CD1c-positive myeloid dendritic cell (primary cell): Measurements from ENCODE around the gene PRKX.
"Not testable (repeated sequence)": the region's sequence is repeated elsewhere in the genome, so short reads cannot be mapped to it uniquely, and the experiment has no call there.

ENCODE experiments used
- DNase-seq: peaks from one replicate; pipeline ENCODE4 v3.0.0-alpha.2; 2016; ENCODE audit errors: extremely low spot score

Gene PRKX

DNA sequence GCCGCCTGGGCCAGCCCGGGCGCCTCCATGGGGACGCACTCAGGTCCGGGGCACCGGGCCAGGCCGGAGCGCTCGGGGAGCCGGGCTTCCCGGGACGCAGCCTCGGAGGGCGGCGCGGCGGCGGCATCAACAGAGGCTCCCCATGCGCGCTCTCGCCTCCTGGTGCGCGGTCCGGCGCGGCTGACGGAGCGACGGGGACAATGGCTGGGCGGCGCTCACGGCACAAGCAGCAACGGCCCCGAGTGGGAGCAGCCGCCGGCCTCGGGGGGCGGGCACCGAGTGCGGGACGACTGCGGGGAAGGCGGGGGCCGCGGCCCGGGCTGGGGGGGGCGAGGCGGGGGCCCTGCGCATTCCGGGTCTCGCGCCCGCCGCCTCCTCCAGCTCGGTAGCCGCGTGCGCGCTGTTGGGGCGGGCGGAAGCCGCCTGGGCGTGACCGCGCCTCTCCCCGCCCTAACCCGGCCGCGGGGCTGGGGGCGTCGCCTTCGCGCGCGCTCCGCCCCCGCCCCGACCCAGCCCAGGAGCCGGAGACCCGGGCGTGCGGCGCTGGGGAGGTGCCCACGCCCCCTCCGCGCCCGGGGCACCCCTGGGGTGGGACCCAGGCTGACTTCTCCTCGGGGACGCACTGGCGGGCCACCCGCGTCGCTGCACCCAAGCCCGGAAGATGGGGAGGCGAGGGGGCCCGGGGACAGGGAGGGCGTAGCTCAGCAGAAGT is at the start of gene PRKX:
Gene PRKX (minus strand): TSS at position 425 of the 712 bp plus-strand sequence. CDS start 396 bp downstream, at position 29.
- peak; percentile 69 for DNase-seq

DNA sequence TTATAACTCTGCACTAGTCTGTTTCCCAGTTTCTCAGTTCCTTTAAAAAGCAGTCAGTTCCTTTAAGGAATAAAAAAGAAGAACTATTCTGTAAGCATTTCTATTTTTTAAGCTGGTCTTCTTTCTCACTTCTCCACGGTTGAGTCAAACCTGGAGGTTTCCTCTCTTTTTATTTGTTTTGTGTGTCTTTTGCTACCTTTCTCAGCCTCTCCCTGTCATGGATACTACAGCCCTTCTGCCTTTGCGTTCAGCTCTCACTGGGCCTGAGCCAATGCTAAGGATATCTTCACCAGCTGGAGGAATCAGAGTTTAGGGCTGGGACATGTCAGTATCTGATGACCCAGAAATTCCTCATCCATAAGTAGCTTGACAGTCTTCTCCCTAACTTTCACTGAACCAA is 49.7 kb upstream of the PRKX start:
- peak; percentile 59 for DNase-seq

GRCh38 chrX:3757510-3758025 is 44.1 kb upstream of the PRKX start:
- DNase-seq, result no peak

DNA sequence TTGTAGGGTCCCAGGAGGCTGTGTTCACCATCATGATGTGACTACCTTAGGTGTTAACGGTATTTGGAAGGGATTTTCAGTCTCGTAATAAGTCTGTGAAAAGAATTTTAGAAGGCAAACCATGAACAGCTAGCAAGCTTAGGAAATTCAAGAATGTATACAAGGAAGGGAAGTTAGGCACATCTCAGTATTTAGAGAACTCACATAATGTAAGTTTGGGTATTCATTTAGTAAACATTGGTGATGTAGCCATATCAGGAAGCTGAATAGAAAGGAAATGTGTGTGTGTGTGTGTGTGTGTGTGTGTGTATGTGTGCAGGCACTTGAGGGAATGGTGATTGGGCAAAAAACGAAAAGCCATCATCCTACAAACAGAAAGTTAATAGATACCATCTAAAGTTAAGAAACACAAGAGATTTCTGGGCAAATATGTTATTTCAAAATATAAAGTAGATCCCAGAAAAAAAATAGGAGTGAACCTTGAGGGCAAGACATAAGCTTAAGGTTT is 34.7 kb upstream of the PRKX start:
- no peak for DNase-seq

DNA sequence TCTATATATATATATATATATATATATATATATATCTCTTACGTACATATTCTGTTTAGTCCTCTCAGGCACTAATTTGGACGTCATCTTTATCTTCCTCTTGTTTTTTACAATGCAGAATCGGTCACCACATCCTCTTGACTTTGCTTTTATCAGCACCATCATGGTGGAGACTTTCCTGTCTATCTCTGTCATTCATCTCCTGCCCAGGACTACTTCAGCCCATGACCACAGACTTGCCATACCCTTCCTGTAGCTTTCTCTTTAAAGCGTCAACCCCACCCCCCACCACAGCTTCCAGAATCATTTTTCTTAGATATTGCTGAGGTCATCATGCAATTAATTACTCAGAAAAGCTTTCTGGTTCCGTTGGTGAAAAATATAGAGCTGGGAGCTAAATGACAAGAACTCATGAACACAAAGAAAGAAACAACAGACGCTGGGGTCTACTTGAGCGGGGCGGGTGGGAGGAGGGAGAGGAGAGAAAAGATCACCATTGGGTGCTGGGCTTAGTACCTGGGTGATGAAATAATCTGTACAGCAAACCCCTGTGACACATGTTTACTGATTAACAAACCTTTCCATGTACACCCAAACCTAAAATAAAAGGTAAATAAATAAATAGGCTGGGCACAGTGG is 30.5 kb upstream of the PRKX start:
- peak; percentile 1 for DNase-seq

DNA sequence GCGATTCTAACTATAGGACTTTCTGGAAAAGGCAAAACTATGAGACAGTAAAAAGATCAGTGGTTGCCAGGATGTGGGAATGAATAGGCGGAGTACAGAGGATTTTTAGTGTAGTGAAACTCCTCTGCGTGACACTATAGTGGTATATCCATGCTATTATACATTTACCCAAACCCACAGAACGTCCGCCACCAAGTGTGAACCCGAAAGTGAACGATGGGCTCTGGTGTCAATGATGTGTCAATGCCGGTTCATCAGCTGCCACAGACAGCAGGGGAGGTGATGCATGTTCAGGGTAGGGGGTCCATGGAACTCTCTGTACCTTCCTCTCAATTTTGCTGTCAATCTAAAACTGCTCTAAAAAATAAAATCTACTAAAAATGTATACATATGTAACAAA is 27.5 kb upstream of the PRKX start:
- not testable (repeated sequence) for DNase-seq

GRCh38 chrX:3738509-3738908 is 25.1 kb upstream of the PRKX start:
- DNase-seq, result no peak

- DNase-seq, result not testable (repeated sequence)
Measured at GRCh38 chrX:3736536-3736935, 23.1 kb upstream of the PRKX start.

- not testable (repeated sequence) for DNase-seq
Measured at GRCh38 chrX:3735891-3736290, 22.4 kb upstream of the PRKX start.

DNA sequence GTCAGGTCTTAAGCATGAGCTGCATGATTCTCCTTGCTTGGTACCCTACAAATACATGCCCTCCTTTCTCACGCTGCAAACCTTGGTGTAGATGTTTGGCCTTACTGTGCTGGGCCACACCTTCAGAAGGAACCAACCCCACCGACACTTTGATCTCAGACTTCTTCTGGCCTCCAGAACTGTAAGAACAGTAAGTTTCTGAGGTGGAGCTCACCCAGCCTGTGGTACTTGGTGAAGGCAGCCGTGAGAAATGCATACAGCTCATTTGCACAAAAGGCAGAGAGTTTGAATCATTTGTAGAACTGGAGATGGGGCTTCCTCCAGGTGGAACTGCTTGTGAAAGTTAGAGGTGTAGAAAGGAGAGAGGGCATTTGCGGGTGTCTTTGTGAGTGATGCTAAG is 21.0 kb upstream of the PRKX start:
- not testable (repeated sequence) for DNase-seq

DNA sequence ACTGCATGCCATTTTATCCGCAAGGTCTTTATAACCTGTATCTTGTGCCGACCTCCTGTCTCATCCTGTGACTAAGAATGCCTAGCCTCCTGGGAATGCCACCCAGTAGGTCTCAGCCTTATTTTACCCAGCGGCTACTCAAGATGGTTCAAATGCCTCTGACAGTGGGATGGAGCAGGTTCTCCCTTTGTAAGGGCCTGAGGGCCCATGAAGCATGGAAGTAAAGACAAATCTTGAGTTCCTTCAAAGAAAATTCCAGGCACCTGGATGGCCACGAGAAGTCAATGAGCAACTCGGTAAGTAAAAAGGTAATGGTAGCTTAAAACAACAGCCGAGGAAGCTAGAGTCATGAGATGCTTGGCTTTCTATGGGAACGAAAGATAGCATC is 19.6 kb upstream of the PRKX start:
- DNase-seq, result no peak

DNA sequence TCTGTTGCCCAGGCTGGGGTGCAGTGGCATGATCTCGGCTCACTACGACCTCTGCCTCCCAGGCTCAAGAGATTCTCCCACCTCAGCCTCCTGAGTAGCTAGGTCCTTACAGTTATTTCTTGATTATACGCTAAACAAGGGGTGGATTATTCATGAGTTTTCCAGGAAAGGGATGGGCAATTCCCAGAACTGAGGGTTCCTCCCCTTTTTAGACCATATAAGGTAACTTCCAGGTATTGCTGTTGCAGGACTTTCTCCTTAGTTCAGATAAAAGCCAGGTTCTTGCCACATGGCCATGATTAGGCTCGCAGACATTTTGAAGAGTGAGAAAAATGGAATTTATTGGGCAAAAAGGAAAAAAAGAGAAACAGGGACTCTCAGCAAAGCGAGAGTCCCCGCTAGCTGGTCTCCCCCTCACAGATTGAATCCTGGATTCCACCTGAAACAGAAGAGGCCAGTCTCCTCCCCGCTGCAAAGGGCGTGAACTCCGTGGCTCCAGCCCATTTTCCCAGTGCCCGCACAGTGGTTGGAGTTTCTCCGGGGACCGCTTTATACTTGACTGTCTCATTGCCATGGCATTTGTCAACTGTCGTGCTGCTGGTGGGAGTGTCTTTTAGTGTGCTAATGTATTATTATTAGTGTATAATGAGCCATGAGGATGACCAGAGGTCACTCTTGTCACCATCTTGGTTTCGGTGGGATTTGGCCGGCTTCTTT is 19.0 kb upstream of the PRKX start:
- not testable (repeated sequence) for DNase-seq

DNA sequence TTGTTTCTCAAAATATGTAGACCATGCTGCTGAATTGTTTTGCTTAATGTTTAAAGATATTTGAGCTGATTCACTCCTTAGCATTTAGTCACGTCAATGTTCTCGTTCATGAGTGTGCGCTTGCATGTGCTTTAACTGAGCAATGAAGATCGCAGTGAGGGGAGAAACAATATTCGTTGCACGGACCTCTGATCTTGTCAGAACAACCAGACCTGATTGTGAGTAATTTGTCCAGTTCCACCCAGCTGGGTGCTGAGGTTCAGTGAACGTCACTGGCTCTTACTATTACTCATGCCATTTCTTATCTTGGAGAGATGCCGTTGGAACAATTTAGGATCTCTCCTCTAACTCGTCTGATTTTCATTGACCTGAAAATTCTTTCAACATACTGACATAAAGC is 15.0 kb upstream of the PRKX start:
- DNase-seq, result no peak

- not testable (repeated sequence) for DNase-seq
Measured at GRCh38 chrX:3723460-3723859, 10.0 kb upstream of the PRKX start.

GRCh38 chrX:3717742-3718420 is 4.4 kb upstream of the PRKX start:
- no peak for DNase-seq

DNA sequence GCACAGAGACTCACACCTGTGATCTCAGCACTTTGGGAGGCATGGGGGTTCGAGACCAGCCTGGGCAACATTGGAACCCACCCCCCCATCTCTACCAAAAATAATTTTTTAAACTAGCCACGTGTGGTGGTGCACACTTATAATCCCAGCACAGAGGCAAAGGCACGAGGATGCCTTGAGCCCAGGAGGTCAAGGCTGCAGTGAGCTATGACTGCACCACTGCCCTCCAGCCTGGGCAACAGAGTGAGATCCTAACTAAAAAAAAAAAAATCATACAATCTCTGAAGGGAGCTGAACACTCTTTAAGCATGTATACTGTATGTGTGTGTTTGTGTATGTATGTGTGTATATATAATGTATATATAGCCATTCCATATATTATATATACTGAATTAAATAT is 2.5 kb upstream of the PRKX start:
- DNase-seq, result no peak

DNA sequence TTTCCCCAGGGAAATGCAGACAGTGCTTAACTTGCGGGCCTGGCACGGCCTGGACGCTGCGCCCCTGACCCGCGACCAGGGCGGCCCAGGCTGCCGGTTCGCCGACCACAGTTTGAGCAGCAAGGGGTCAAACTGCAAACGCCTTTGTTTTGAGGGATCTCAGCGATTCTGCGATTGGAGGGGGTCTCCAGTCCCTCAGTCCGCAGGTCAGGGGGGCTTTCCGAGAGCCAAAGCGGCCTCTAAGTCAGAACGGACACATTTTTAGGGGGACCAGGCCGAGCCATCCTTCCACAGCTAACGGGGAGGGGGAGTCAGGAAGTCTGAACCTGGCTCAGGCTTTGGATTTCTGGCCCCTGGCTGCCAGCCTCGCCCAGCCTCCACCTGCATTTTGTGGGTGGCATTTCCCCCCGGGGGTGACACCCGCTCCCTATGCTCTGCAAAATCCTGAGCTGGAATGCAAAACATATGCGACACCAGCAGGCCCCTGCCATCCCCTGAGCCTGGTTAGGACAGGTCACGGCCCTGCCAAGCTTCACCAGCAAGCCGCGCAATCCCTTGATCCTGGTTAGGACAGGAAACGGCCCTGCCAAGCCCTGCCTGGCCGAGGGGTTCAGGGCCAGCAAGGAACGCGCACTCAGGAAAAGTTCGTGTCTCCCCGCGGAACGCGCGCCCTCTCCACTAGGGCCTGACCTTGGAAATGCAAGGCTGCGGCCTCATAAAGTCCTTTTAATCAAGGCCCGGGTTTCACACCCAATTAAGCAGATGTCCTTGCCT is 1.4 kb upstream of the PRKX start:
- not testable (repeated sequence) for DNase-seq

DNA sequence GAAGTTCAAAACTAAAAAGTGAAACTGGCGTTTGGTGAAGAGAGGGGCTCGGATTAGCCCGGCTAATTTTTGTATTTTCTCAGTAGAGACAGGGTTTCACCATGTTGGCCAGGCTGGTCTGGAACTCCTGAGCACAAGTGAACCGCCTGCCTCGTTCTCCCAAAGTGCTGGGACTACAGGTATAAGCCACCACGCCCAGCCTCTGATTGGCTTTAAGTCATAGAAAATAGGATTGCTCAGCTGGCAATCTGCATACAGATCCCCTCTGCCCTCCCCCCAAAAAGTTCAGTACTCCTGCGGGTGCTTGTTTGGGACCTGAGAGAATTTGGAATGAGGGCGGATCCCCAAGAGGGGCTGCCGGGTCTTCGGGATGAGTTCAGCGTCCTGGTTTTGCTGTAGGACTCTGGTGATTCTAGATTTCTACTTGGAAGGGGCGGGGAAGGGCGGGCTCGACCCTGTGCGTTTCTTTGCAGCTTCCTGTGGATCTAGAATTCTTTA is 537 bp upstream of the PRKX start:
- no peak for DNase-seq

DNA sequence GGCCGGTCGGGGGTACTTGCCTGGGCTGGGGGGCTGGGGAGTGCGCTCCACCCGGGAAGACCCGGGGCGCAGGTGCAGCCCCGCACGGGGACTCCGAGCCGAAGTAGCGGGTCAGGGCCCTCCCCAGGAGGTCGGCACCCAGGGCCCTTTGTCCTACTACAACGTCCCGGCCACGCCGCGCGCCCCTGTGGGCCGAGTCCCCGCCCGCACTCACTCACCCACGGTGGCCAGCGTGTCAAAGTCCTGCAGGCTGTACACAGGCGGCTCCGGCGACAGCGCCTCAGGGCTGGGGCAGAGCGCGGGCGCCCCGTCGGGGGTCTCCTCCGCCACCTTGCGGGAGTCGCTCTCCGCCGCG is 602 bp downstream of the PRKX start:
- DNase-seq, result no peak

DNA sequence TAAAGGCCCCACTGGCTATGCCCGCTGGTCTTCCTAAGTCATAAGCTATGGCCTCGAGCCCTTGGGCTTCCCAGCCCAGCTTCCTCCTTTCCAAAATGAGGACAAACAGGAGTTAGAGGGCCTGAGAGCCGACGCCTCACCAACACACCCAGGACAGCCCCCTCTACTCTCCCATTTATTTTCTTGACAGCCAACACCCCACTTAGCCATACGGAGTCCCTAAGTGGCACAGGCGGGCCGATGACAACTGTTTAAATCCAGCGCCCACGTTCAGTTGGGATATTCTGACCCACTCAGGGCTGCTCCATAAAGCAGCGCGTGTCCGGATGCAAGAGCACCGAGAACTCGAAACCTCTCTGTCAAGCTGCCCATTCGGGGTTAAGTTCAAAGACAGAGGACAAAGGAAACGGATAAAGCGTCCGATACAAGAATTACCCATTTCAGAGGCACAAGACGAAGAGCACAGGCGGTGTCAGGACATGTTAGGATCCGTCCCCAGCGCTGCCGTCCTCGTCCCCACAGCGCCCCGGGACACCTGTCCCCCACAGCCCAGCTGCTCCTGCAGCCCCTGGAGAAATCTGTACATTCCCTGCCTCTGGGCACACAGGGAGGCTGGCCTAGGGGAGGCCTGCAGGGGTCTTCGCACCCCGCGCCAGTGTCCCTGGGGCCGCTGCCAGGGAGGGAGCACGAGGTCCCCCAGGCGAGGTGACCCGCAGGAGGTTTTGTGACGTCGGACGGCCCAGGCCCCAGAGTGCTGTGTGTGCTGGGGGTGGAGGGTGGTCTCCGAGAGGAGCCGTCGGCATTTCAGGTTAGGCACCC is 1.2 kb downstream of the PRKX start:
- peak; percentile 29 for DNase-seq
